ENCODE results near the gene KLF7.

Gene KLF7

GRCh38 chr2:207087046-207087902 lies 78.5 kb downstream of the KLF7 start:
- no peak for TF ChIP-seq GABPA (IDR thresholded peaks at IDR 0.05; ENCODE audit: low read depth)
- TF ChIP-seq, protein P1, sequence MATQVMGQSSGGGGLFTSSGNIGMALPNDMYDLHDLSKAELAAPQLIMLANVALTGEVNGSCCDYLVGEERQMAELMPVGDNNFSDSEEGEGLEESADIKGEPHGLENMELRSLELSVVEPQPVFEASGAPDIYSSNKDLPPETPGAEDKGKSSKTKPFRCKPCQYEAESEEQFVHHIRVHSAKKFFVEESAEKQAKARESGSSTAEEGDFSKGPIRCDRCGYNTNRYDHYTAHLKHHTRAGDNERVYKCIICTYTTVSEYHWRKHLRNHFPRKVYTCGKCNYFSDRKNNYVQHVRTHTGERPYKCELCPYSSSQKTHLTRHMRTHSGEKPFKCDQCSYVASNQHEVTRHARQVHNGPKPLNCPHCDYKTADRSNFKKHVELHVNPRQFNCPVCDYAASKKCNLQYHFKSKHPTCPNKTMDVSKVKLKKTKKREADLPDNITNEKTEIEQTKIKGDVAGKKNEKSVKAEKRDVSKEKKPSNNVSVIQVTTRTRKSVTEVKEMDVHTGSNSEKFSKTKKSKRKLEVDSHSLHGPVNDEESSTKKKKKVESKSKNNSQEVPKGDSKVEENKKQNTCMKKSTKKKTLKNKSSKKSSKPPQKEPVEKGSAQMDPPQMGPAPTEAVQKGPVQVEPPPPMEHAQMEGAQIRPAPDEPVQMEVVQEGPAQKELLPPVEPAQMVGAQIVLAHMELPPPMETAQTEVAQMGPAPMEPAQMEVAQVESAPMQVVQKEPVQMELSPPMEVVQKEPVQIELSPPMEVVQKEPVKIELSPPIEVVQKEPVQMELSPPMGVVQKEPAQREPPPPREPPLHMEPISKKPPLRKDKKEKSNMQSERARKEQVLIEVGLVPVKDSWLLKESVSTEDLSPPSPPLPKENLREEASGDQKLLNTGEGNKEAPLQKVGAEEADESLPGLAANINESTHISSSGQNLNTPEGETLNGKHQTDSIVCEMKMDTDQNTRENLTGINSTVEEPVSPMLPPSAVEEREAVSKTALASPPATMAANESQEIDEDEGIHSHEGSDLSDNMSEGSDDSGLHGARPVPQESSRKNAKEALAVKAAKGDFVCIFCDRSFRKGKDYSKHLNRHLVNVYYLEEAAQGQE (IDR thresholded peaks at IDR 0.05; ENCODE audit: insufficient replicate concordance, low read depth) = no peak
- TF ChIP-seq SPI1 (IDR thresholded peaks at IDR 0.05; ENCODE audit: borderline replicate concordance, low read depth) = no peak
- TF ChIP-seq, protein P2, sequence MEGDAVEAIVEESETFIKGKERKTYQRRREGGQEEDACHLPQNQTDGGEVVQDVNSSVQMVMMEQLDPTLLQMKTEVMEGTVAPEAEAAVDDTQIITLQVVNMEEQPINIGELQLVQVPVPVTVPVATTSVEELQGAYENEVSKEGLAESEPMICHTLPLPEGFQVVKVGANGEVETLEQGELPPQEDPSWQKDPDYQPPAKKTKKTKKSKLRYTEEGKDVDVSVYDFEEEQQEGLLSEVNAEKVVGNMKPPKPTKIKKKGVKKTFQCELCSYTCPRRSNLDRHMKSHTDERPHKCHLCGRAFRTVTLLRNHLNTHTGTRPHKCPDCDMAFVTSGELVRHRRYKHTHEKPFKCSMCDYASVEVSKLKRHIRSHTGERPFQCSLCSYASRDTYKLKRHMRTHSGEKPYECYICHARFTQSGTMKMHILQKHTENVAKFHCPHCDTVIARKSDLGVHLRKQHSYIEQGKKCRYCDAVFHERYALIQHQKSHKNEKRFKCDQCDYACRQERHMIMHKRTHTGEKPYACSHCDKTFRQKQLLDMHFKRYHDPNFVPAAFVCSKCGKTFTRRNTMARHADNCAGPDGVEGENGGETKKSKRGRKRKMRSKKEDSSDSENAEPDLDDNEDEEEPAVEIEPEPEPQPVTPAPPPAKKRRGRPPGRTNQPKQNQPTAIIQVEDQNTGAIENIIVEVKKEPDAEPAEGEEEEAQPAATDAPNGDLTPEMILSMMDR (IDR thresholded peaks at IDR 0.05; ENCODE audit: insufficient read depth, low read length) = no peak
- no peak for TF ChIP-seq POLR2AphosphoS5 (IDR thresholded peaks at IDR 0.05; ENCODE audit: low read depth)
- Histone ChIP-seq H3K4me3 (replicated peaks; ENCODE audit: insufficient read depth, low read length) (no peak overlapping the region), H3K27ac (replicated peaks) (no peak overlapping the region), H3K27me3 (ENCODE audit: insufficient read depth, poor library complexity, severe bottlenecking) (no peaks in the 10 kb centered on the region)
- no peak for DNase-seq (ENCODE audit: low read depth in 1 of 2, low spot score in 1 of 2)

DNA sequence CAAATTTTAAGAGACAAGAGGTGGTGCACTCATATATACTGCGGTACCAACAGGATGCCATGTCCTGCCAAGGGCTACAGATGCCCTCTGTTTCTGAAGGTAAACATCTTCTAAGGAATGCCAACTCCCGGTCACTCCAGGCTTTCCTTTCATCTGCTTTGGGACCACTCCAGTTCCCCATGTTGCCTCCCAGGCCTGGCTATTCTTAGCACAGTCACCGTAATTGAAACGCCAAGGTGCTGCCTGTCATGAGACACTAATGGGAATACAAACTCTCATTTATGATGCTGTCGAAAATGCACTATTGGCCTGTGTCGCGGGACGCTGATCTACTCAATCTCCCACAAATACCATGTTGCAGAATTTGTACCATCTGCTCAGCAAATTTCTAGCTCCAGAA lies 79.6 kb downstream of the KLF7 start:
- TF ChIP-seq, protein P1 (IDR thresholded peaks at IDR 0.05; ENCODE audit: insufficient replicate concordance, low read depth) = no peak
- TF ChIP-seq SPI1 (IDR thresholded peaks at IDR 0.05; ENCODE audit: borderline replicate concordance, low read depth) (no peak), GABPA (IDR thresholded peaks at IDR 0.05; ENCODE audit: low read depth) (no peak)
- H3K27me3 ChIP-seq (ENCODE audit: insufficient read depth, poor library complexity, severe bottlenecking) = no peaks in the 10 kb centered on the region
- H3K27ac ChIP-seq (replicated peaks) = no peak overlapping the region
- H3K4me3 ChIP-seq (replicated peaks; ENCODE audit: insufficient read depth, low read length) = no peak overlapping the region
- DNase-seq (ENCODE audit: low read depth in 1 of 2, low spot score in 1 of 2) = no peak

DNA sequence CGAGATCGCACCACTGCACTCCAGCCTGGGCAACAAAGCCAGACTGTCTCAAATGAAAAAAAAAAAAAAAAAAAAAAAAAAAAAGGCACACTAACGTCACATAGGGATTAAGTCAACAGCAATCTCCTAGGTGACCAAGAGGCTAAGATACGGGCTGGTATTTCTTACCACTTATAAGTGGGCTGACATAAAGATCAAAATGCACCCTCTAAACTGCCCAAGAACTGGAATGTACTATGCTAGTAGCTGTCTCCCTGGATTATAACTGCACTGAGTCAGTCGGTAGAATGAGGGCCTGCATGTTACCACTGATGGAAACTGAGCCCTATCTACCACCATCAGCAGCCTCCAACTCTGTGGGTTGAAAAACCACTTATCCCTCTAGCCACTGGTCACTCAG lies 80.6 kb downstream of the KLF7 start:
- H3K27ac ChIP-seq (replicated peaks) = no peak overlapping the region
- DNase-seq (ENCODE audit: low read depth in 1 of 2, low spot score in 1 of 2) = no peak
- H3K4me3 ChIP-seq (replicated peaks; ENCODE audit: insufficient read depth, low read length) = no peak overlapping the region
- TF ChIP-seq, protein P1 (IDR thresholded peaks at IDR 0.05; ENCODE audit: insufficient replicate concordance, low read depth) = no peak
- TF ChIP-seq, protein P2 (IDR thresholded peaks at IDR 0.05; ENCODE audit: insufficient read depth, low read length) = no peak
- TF ChIP-seq GABPA (IDR thresholded peaks at IDR 0.05; ENCODE audit: low read depth) = no peak
- no peak for TF ChIP-seq SPI1 (IDR thresholded peaks at IDR 0.05; ENCODE audit: borderline replicate concordance, low read depth)
- TF ChIP-seq POLR2AphosphoS5 (IDR thresholded peaks at IDR 0.05; ENCODE audit: low read depth) = no peak
- H3K27me3 ChIP-seq (ENCODE audit: insufficient read depth, poor library complexity, severe bottlenecking) = no peaks in the 10 kb centered on the region
